SK-N-SH (cell line): Measurements from ENCODE around the gene WDR33.

Experiments used
- FOXM1 ChIP-seq: IDR thresholded peaks from 2 replicates; pipeline ENCODE4 v1.4.0; 2012; ENCODE audit warnings: low read depth, mild to moderate bottlenecking
- JUND ChIP-seq: IDR thresholded peaks from 2 replicates; pipeline ENCODE4 v1.4.0; 2012
- RAD21 ChIP-seq: IDR thresholded peaks from 2 replicates; pipeline ENCODE4 v1.6.1; 2012; ENCODE audit warnings: mild to moderate bottlenecking, low read length
- TAF1 ChIP-seq: IDR thresholded peaks from 2 replicates; pipeline ENCODE4 v1.6.1; 2012; ENCODE audit warnings: low read depth, mild to moderate bottlenecking, low read length, moderate library complexity, borderline replicate concordance
- TF ChIP-seq, protein P1 (sequence below): IDR thresholded peaks from 2 replicates; pipeline ENCODE4; 2012
- TF ChIP-seq, protein P2 (sequence below): fragments of 200-600 bp; sonication (generic); IDR thresholded peaks from 2 replicates; pipeline ENCODE4 v1.6.1; 2017; ENCODE audit warnings: antibody characterized with exemption, mild to moderate bottlenecking, moderate library complexity

DNA sequence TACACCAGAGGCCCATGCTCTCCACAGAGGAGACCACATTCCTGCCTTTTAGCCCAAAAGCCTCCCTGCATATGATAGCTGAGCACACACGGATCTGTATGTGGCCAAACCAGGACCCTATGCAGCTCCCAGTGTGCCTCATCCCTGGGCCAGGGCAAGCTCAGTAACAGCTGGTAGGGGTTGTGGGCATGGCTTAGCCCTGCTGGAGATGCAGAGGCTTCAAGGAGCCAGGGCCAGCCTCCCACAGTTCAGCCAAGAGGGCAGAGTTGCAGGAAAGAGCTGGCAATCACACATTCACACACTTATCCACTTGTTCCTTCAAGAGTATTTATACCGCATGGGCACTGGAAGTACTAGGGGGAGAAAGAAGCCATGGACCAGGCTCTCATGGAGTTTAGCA is 134.1 kb downstream of the WDR33 start:
- TF ChIP-seq JUND (no peak), TAF1 (no peak), RAD21 (no peak), FOXM1 (no peak)
- TF ChIP-seq, protein P1, sequence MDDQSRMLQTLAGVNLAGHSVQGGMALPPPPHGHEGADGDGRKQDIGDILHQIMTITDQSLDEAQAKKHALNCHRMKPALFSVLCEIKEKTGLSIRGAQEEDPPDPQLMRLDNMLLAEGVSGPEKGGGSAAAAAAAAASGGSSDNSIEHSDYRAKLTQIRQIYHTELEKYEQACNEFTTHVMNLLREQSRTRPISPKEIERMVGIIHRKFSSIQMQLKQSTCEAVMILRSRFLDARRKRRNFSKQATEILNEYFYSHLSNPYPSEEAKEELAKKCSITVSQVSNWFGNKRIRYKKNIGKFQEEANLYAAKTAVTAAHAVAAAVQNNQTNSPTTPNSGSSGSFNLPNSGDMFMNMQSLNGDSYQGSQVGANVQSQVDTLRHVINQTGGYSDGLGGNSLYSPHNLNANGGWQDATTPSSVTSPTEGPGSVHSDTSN, result no peak
- TF ChIP-seq, protein P2, sequence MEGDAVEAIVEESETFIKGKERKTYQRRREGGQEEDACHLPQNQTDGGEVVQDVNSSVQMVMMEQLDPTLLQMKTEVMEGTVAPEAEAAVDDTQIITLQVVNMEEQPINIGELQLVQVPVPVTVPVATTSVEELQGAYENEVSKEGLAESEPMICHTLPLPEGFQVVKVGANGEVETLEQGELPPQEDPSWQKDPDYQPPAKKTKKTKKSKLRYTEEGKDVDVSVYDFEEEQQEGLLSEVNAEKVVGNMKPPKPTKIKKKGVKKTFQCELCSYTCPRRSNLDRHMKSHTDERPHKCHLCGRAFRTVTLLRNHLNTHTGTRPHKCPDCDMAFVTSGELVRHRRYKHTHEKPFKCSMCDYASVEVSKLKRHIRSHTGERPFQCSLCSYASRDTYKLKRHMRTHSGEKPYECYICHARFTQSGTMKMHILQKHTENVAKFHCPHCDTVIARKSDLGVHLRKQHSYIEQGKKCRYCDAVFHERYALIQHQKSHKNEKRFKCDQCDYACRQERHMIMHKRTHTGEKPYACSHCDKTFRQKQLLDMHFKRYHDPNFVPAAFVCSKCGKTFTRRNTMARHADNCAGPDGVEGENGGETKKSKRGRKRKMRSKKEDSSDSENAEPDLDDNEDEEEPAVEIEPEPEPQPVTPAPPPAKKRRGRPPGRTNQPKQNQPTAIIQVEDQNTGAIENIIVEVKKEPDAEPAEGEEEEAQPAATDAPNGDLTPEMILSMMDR, result no peak
